Measurements from ENCODE around the gene EHBP1. TPM values are rescaled to one million over a fixed set of nuclear protein-coding genes. Genes with fewer than 3 reads are reported as not detected.

Gene EHBP1
- total RNA-seq, 2 donors from 2014 or later = 34.6 to 49.8 TPM

- H3K4me1 Mint-ChIP-seq = peaks cover 4% of the 10 kb centered on the region
- H3K9me3 Mint-ChIP-seq = no peaks in the 10 kb centered on the region
- H3K27me3 Mint-ChIP-seq (ENCODE audit: insufficient read depth) = no peaks in the 10 kb centered on the region
- H3K9me3 ChIP-seq (ENCODE audit: control insufficient read depth, low read length) = no peaks in the 10 kb centered on the region
- H3K4me1 ChIP-seq (ENCODE audit: control insufficient read depth, insufficient read depth, low read length) = peaks cover 7% of the 10 kb centered on the region
- no peaks in the 10 kb centered on the region for H3K36me3 ChIP-seq (ENCODE audit: control insufficient read depth, insufficient read depth, low read length)
- no peaks in the 10 kb centered on the region for H3K36me3 Mint-ChIP-seq (ENCODE audit: low read depth)
- no peak overlapping the region for H3K4me3 Mint-ChIP-seq
- H3K9ac ChIP-seq (ENCODE audit: extremely low read depth, low read length, poor library complexity, severe bottlenecking) = no peak overlapping the region
- H3K27me3 ChIP-seq (ENCODE audit: control insufficient read depth, insufficient read depth, low read length, poor library complexity, severe bottlenecking) = no peaks in the 10 kb centered on the region
- TF ChIP-seq, protein P1, sequence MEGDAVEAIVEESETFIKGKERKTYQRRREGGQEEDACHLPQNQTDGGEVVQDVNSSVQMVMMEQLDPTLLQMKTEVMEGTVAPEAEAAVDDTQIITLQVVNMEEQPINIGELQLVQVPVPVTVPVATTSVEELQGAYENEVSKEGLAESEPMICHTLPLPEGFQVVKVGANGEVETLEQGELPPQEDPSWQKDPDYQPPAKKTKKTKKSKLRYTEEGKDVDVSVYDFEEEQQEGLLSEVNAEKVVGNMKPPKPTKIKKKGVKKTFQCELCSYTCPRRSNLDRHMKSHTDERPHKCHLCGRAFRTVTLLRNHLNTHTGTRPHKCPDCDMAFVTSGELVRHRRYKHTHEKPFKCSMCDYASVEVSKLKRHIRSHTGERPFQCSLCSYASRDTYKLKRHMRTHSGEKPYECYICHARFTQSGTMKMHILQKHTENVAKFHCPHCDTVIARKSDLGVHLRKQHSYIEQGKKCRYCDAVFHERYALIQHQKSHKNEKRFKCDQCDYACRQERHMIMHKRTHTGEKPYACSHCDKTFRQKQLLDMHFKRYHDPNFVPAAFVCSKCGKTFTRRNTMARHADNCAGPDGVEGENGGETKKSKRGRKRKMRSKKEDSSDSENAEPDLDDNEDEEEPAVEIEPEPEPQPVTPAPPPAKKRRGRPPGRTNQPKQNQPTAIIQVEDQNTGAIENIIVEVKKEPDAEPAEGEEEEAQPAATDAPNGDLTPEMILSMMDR (conservative IDR thresholded peaks at IDR 0.05) = no peak
- peak overlapping the region; percentile 57 for H3K27ac ChIP-seq (ENCODE audit: low read depth, low read length)
- 85% methylated on average over 1 of the region's 1 CpG; no CpG with 5 or more reads in 1 of the 2 experiments for WGBS, 2 experiments (ENCODE audit: insufficient coverage in 1 of 2, insufficient read length in 1 of 2)
- no peak overlapping the region for H3K27ac Mint-ChIP-seq
- peak; percentile 86 for DNase-seq
- no peak overlapping the region for H3K4me3 ChIP-seq (ENCODE audit: low read length)
Observed at GRCh38 chr2:62672601-62673000, 32.9 kb upstream of the EHBP1 start.

DNA sequence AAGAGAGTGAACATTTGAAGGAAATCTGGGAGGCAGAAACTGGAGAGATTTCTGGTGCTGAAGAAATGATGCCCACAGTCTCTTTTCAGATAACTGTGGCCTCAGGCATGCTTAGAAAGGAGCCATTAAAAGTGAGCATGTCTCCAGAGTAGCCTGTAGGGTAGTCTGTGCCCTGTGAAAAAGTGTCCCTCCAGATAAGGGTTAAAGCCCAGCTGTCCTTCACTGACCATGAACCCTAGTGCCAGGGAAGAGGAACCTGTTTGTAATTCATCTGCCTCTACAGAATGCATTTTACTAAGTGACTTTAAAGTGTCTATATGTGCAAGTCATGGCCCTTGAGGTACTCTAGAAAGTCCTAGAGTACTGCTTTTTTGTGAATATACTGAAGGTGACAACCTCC lies 30.5 kb upstream of the EHBP1 start:
- no peak overlapping the region for H3K9ac ChIP-seq (ENCODE audit: extremely low read depth, low read length, poor library complexity, severe bottlenecking)
- no peaks in the 10 kb centered on the region for H3K9me3 Mint-ChIP-seq
- H3K27me3 ChIP-seq (ENCODE audit: control insufficient read depth, insufficient read depth, low read length, poor library complexity, severe bottlenecking) = no peaks in the 10 kb centered on the region
- H3K4me3 ChIP-seq (ENCODE audit: low read length) = no peak overlapping the region
- no peaks in the 10 kb centered on the region for H3K36me3 ChIP-seq (ENCODE audit: control insufficient read depth, insufficient read depth, low read length)
- H3K4me3 Mint-ChIP-seq = no peak overlapping the region
- DNase-seq = no peak
- H3K27ac Mint-ChIP-seq = no peak overlapping the region
- TF ChIP-seq, protein P1 (conservative IDR thresholded peaks at IDR 0.05) = no peak
- H3K36me3 Mint-ChIP-seq (ENCODE audit: low read depth) = no peaks in the 10 kb centered on the region
- H3K4me1 ChIP-seq (ENCODE audit: control insufficient read depth, insufficient read depth, low read length) = peaks cover 7% of the 10 kb centered on the region
- H3K27ac ChIP-seq (ENCODE audit: low read depth, low read length) = no peak overlapping the region
- H3K4me1 Mint-ChIP-seq = peaks cover 7% of the 10 kb centered on the region
- no peaks in the 10 kb centered on the region for H3K9me3 ChIP-seq (ENCODE audit: control insufficient read depth, low read length)
- H3K27me3 Mint-ChIP-seq (ENCODE audit: insufficient read depth) = no peaks in the 10 kb centered on the region

DNA sequence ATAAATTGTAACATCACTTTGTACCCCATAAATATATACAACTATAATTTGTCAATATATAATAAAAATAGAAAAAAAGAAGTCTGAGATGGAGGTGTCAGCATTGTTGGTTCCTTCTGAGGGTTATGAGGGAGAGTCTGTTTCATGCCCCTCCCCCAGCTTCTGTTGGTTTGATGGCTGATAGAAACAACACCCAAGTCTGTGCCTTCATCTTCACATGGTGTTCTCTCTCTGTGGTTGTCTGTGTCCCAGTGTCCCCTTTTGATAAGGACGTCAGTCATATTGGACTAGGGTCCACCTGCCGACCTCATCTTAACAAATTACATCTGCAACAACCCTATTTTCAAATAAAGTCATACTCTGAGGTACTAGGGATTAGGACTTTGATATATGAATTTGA lies 20.3 kb upstream of the EHBP1 start:
- Histone ChIP-seq H3K9me3 (ENCODE audit: control insufficient read depth, low read length) (no peaks in the 10 kb centered on the region), H3K36me3 (ENCODE audit: control insufficient read depth, insufficient read depth, low read length) (no peaks in the 10 kb centered on the region), H3K4me1 (ENCODE audit: control insufficient read depth, insufficient read depth, low read length) (no peaks in the 10 kb centered on the region), H3K27ac (ENCODE audit: low read depth, low read length) (no peak overlapping the region), H3K9ac (ENCODE audit: extremely low read depth, low read length, poor library complexity, severe bottlenecking) (no peak overlapping the region), H3K4me3 (ENCODE audit: low read length) (no peak overlapping the region), H3K27me3 (ENCODE audit: control insufficient read depth, insufficient read depth, low read length, poor library complexity, severe bottlenecking) (no peaks in the 10 kb centered on the region)
- TF ChIP-seq, protein P1 (conservative IDR thresholded peaks at IDR 0.05) = no peak
- no peak overlapping the region for H3K27ac Mint-ChIP-seq
- 94% methylated on average over 2 of the region's 2 CpGs; no CpG with 5 or more reads in 1 of the 2 experiments for WGBS, 2 experiments (ENCODE audit: insufficient coverage in 1 of 2, insufficient read length in 1 of 2)
- no peak for DNase-seq
- H3K9me3 Mint-ChIP-seq = no peaks in the 10 kb centered on the region
- H3K4me1 Mint-ChIP-seq = no peaks in the 10 kb centered on the region
- H3K27me3 Mint-ChIP-seq (ENCODE audit: insufficient read depth) = peaks cover 2% of the 10 kb centered on the region
- H3K4me3 Mint-ChIP-seq = no peak overlapping the region
- no peaks in the 10 kb centered on the region for H3K36me3 Mint-ChIP-seq (ENCODE audit: low read depth)

Measured in endodermal cell (in vitro differentiated cells).